K562 (cell line): ENCODE measurements around the gene PREP.

Experiments
- BRF1 ChIP-seq: IDR thresholded peaks from 3 replicates; pipeline ENCODE4 v1.6.1; 2011; ENCODE audit warnings: borderline replicate concordance, mild to moderate bottlenecking; ENCODE audit not compliant: insufficient read length; ENCODE audit errors: extremely low read depth
- CTCF ChIP-seq, 3 experiments: IDR thresholded peaks in 2 of 3; conservative IDR thresholded peaks in 1 of 3; 2 replicates each; pipeline ENCODE4 v1.5.1; 2011 to 2012; ENCODE audit warnings: low read length in 3 of 3, mild to moderate bottlenecking in 3 of 3, control low read depth in 2 of 3, improper control_type of control experiment in 1 of 3, inconsistent platforms in 1 of 3, low read depth in 1 of 3, mixed read lengths in 1 of 3, moderate library complexity in 1 of 3; ENCODE audit not compliant: insufficient read depth in 2 of 3
- EP300 ChIP-seq: IDR thresholded peaks from 2 replicates; pipeline ENCODE4 v1.6.1; 2012; ENCODE audit warnings: low read length, improper control_type of control experiment
- FOXJ2 ChIP-seq: fragments of 200-800 bp; sonication (Bioruptor generic); IDR thresholded peaks from 2 replicates; pipeline ENCODE4 v1.6.1; 2016; ENCODE audit warnings: missing genetic modification characterization, missing compliant biosample characterization
- HNRNPL ChIP-seq: fragments of 200-400 bp; formaldehyde crosslinking; IDR thresholded peaks from 2 replicates; pipeline ENCODE4 v1.6.1; 2017; ENCODE audit warnings: low read depth, mild to moderate bottlenecking, low read length
- KAT8 ChIP-seq: fragments of 450-650 bp; IDR thresholded peaks from 2 replicates; pipeline ENCODE4 v1.6.1; 2016; ENCODE audit warnings: low read depth, mild to moderate bottlenecking
- MYC ChIP-seq, 2 experiments: fragments of 250-450 bp in 1 of 2; sonication (Bioruptor Pico) in 1 of 2; IDR thresholded peaks; 2 replicates each; pipeline versions ENCODE4 v1.5.1 to v1.6.1; 2012 to 2021; ENCODE audit warnings: low read depth in 2 of 2, borderline replicate concordance in 1 of 2, improper control_type of control experiment in 1 of 2, low read length in 1 of 2, mild to moderate bottlenecking in 1 of 2, moderate library complexity in 1 of 2
- ZBTB11 ChIP-seq, 3 experiments: fragments of 200-800 bp in 1 of 3; fragments of 250-450 bp in 1 of 3; fragments of 450-650 bp in 1 of 3; sonication (Bioruptor Pico) in 1 of 3; sonication (Bioruptor generic) in 1 of 3; formaldehyde crosslinking in 1 of 3; IDR thresholded peaks; 2 replicates each; pipeline versions ENCODE4 v1.6.1 to v1.8.0; 2016 to 2022; ENCODE audit warnings: mild to moderate bottlenecking in 2 of 3, missing genetic modification characterization in 2 of 3, missing compliant biosample characterization in 1 of 3, moderate library complexity in 1 of 3
- ZBTB17 ChIP-seq: fragments of 450-650 bp; formaldehyde crosslinking; IDR thresholded peaks from 2 replicates; pipeline ENCODE4 v1.4.0; 2020; ENCODE audit warnings: mild to moderate bottlenecking
- ZNF318 ChIP-seq, 2 experiments: fragments of 450-650 bp; IDR thresholded peaks; 2 replicates each; pipeline ENCODE4 v1.6.1; 2016; ENCODE audit warnings: mild to moderate bottlenecking in 2 of 2, borderline replicate concordance in 1 of 2, low read depth in 1 of 2, moderate library complexity in 1 of 2

DNA sequence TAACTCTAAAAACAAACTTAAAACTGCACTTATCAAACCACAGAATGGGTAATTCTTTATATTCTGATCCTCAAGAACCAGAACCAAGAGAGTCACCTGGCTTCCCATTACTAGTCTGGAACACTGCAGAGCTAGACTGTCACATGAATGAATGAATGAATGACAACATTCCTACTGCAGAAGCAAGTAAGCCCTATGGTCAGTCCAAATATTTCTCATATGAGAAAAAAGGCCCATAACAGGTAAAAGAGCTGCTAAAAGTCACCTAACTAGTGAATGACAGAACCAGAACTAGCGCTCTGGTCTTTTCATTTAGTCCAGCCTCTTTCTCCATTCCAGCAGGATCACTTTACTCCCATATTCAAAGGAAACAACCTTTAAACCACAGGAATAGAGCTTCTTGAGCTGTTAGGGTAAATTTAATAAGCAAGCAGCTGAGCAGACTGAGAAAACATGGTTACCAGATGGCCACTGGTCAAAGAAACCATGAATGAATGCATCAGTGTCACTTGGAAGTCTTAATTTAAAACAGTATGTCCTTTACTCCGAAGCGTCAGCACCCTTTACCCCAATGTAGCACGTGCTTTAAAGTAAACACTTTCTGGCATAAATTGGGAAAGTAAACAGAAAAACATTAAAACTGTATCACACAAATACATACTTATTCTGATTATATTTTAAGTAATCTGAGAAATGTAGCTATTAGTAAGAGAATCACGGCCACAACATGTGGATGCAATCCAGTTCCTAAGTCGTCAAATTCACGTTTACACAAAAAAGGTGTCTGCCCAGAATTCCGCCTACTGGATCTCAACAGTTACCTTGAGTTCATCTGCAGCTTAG is 1.4 kb downstream of the PREP start:
- no peak for TF ChIP-seq BRF1
- TF ChIP-seq KAT8: no peak
- TF ChIP-seq ZNF318 (IDR thresholded peaks at IDR 0.05; ENCODE audit: borderline replicate concordance in 1 of 2, low read depth in 1 of 2): no peak
- TF ChIP-seq EP300: no peak
- no peak for TF ChIP-seq MYC (IDR thresholded peaks at IDR 0.05; ENCODE audit: low read depth, low read length)
- TF ChIP-seq MYC (CRISPR knock-in tag; IDR thresholded peaks at IDR 0.05; ENCODE audit: borderline replicate concordance, low read depth): no peak
- TF ChIP-seq FOXJ2: no peak
- TF ChIP-seq HNRNPL: no peak
- no peak for TF ChIP-seq ZBTB17 (CRISPR knock-in tag)
- TF ChIP-seq CTCF (IDR thresholded peaks at IDR 0.05 in 2 of 3, conservative IDR thresholded peaks at IDR 0.05 in 1 of 3; ENCODE audit: insufficient read depth in 2 of 3, low read depth in 1 of 3, low read length in 3 of 3): no peak
- TF ChIP-seq ZBTB11 (CRISPR knock-in tag; IDR thresholded peaks at IDR 0.05): no peak
